ENCODE measurements around the gene AP3D1.

AP3D1 gene

DNA sequence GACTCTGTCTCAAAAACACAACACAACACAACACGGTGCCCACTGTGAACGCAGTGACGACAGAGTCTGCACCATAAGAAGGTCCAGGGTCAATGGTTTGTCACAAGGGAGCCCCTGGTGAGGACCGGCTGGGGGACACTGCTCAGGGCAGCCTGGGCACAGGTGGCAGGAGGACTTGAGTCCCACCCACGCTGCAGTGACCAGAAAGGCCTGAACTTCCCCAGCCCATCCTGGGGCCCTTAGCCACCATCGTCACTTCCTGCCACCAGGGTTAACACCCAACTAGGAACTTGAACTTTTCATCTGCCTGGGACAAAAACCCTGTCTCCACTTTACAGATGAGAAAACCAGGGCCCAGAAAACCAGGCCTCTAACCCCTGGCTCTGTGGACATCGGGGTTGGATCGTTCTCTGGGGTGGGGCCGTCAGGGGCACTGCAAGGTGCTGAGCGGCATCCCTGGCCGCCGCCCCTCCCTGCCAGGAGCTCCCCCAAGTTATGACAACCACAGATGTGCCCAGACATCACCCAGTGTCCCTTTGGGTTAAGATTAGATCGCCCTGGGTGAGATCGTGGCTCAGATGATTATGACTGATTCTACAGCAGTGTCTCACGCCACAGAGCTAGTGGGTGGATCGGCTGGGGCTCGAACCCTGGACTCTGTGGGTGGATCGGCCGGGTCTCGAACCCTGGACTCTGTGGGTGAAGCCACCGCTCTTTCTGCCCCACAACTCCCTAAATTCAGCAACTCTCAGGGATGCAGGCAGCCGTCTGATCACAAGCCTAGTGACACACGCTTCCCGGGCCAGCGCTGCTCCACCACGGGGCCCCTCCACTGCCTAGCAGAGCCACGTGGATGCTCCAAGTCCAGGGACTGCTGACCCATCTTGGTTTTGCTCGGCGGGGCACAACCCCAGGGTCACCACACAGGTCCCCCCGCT lies 69.2 kb downstream of the AP3D1 start:
- no peak for DNase-seq

DNA sequence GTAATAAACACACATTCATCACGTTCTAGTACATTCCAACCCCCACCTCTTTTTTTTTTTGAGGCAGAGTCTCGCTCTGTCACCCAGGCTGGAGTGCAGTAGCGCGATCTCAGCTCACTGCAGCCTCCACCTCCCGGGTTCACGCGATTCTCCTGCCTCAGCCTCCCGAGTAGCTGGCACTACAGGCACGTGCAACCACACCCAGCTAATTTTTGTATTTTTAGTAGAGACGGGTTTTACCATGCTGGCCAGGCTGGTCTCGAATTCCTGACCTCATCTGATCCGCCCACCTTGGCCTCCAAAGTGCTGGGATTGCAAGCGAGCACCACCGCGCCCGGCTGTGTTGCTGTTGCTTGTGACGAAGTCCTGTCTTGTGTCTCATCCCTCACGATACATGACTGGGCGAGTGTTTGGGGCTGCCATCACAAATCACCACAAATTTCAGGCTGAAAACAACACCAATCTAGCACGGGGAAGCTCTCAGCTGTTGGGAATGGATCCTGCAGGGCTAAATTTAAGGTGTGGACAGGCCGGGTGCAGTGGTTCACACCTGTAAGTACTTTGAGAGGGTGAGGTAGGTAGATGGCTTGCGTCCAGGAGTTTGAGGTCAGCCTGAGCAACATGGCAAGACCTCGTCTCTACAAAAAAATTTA lies 70.9 kb downstream of the AP3D1 start:
- DNase-seq: no peak

DNA sequence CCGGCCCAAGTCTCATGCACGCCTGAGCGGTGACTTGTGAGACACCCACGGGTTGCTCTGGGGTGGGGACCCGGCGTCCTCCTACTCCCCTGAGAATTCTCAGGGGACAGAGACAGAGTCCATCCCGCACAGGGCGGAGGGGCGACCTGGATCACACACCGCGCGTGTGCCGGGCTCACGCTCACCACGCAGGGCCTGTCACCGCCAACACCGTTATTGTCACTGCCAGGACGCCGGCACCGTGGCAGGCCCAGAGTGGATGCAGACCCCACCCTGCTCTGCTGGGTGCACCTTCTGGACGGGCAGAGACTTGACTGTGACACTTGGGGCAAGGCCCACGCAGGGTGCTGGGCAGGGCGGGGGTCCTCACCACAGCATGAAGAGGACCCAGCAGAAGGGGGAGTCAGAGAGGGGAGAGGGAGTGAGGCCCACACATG lies 71.5 kb downstream of the AP3D1 start:
- DNase-seq: no peak

GRCh38 chr19:2079076-2079864 lies 72.1 kb downstream of the AP3D1 start:
- no peak for DNase-seq

DNA sequence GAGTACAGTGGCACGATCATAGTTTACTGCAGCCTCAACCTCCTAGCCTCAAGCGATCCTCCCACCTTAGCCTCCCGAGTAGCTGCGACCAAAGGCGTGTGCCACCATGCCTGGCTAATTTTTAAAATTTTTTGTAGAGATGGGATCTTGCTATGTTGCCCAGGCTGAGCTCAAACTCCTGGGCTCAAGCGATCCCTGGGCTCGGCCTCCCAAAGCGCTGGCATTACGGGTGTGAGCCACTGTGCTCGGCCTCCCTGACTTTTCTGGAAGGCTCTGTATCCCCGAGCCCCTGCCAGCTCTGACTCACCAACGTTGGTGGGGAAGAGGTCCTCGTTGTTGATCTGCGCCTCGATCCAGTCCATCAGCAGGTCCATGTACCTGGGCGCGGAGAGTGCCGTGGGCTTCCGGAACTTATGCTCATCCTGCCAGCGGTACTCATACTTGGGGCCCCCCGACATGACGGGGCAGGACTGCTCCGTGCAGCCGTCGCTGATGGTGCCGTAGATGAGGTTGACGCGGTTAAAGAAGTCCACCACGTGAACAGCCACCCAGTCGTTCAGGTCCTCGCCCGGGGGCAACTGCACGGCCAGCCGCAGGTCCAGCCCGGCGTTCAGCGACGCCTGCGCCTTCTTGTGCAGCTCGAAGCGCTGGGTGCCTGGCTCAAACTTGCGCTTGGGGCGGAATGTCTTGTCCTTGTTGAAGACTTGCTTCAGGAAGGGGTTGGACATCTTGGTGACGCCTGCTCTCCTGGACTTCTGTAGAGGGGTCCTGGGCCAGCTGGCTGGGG lies 73.3 kb downstream of the AP3D1 start:
- DNase-seq: no peak

- DNase-seq: no peak
These were observed 74.0 kb downstream of the AP3D1 start for GRCh38 chr19:2077398-2077797.

- DNase-seq: no peak
These were observed 74.8 kb downstream of the AP3D1 start for GRCh38 chr19:2076526-2076944.

DNA sequence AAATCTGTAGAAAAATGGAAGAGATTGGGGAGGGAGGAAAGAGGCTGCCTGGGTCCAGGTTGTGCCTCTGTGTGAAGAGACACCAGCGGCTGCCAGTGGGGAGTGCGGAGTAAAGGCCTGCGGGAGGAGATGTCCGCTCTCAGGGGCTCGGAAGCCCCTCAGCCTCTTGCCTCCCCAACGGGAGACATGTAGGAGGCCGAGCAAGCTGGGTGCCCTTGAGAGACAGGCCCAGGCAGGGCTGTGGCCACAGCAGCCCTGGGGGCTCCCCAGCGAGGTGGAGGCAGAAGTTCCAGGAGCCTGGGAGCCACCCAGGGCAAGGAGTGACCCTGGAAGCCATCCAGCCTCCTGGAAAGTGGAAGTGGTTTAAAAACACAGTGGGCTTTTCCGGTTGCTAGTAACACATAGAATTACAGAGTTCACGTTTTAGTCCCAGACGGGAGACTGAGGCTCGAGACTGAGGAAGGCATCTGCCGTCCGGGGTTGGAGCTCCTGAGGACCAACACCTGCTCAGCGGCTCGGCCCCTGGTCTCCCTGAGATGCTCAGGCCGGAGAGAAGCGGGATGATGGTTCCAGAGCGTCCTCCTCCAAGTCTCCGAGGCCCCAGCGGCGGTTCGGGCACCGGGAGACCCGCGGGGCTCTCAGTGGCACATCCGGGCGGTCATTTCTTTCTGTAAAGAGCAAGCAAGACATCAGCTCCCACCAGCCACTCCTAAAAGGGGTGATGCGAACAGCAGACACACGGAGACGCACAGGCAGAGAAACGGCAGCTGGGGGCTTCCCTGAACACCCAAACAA lies 78.4 kb downstream of the AP3D1 start:
- no peak for DNase-seq

DNA sequence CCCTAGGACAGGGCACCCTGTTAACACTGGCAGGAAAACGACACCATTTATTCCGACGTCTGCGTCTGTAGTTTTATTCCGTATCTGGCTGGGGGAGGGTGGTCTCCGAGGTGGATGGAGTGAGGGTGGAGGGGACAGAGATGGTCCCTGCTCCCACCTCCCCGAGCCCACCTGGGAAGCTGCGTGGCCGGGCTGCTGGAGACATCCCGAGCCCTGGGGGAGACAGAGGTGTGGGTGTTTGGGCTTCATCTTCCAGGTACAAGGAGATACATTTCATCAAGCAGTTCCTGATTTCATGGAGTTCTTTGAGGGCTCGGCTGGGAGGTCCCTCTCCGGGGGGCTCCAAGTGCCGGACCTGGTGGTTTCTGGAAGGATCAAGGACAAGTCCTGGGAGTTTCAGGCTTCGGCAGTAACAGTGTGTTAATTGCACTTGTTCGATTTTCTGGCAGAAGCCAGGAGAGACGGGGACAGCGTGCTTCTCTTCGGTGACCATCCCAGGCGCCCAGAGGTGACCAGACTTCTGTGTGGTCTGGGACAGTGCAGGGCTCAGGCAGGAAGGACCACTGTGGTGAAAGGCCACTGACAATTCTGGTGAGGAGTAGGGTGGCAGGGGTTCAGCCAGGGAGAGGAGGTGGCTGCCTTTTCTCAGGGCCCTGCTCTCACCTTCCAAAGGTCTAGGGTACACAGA lies 80.2 kb downstream of the AP3D1 start:
- DNase-seq: no peak

- DNase-seq: no peak
These were observed 80.9 kb downstream of the AP3D1 start for GRCh38 chr19:2070436-2070827.

GRCh38 chr19:2064788-2065524 lies 86.4 kb downstream of the AP3D1 start:
- DNase-seq: no peak

DNA sequence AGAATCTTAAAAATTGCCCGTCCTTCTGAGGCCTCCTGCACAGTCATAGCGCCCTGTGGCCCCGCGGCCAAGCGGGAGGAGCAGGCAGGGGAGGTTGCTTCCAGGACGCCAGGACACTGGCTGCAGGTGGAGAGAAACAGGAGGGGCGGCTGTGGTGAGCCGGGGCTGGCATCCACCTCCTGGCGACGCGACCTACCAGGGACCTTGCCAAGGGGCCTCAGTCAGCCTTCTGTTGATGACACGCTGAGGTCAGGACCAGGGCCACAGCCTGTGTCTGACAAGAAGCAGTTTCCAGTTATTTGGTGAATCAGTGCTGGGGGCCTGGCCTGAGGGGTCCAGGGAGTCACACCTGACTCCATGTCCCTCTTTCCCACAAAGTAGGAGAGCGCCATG lies 87.0 kb downstream of the AP3D1 start:
- no peak for DNase-seq

DNA sequence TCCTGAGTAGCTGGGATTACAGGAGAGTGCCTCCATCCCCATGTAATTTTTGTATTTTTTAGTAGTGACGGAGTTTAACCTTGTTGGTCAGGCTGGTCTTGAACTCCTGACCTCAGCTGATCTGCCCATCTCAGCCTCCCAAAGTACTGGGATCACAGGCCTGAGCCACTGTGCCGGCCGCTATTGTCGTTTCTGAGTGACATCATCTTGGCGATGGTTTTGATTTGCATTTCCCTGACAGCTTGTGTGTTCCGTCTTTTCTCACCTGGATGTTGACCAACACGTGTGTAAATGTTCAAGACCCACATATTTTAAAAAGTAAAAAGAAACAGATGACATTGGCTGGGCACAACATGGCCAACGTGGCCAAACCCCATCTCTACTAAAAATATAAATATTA lies 87.5 kb downstream of the AP3D1 start:
- DNase-seq: no peak

GRCh38 chr19:2062770-2063169 lies 88.6 kb downstream of the AP3D1 start:
- DNase-seq: no peak

DNA sequence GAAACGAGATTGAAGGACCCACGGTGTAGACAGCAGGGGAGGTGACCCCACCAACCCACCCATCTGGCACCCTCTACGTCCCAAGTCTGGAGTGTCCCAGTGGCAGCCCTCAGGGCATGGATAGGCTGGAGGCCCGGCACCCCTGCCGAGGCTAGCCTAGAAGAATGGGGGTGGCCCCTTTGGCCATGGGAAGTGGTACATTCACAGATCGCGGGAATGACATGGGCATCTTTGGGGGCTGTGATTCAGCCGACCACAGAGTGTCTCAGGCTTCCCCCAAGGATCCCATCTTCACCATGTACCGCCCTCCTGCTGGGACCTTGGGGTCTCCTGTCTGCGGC lies 89.0 kb downstream of the AP3D1 start:
- no peak for DNase-seq

DNA sequence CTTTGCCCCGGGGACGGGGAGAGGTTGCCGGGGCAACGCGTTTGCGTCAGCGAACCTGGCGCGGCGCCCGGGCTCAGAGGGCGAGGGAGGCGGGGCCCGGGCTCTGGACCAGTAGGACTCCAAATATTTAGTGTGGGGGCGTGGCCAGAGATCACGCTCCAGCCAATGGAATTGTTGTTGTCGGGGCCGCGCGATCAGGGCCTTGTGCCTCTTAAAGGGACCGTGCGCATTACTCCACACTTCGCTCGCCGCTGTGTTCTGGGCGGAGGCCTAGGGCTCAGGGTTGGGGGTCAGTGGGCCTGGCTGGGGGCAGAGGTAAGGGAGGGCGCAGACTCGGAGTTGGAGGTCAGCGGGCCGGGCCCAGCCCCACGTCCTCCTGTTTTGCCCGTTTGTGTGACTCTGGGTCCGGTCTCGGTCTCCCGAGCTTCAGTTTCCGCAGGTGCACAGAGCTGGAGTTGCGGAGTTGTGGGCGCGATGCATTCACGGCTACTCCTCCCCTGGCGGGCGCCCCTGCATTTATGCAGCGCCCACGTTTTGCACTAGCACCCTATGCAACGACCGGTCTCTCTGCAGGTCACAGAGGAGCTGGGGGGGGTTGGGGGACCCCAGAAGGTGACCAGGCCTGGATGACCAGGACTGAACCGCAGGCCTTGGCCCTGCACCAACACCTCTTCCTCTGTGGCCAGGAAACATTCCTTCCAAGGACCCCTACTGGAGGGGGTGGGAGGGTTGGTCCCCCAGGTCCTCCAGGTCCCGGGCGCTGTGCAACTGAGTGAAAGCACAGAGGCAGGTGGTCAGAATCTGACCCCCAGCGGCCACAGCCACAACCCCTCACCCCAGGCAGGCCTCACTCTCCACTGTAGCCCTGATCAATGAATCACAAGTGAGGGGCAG lies 89.6 kb downstream of the AP3D1 start:
- DNase-seq: peak; percentile 98 to 100

DNA sequence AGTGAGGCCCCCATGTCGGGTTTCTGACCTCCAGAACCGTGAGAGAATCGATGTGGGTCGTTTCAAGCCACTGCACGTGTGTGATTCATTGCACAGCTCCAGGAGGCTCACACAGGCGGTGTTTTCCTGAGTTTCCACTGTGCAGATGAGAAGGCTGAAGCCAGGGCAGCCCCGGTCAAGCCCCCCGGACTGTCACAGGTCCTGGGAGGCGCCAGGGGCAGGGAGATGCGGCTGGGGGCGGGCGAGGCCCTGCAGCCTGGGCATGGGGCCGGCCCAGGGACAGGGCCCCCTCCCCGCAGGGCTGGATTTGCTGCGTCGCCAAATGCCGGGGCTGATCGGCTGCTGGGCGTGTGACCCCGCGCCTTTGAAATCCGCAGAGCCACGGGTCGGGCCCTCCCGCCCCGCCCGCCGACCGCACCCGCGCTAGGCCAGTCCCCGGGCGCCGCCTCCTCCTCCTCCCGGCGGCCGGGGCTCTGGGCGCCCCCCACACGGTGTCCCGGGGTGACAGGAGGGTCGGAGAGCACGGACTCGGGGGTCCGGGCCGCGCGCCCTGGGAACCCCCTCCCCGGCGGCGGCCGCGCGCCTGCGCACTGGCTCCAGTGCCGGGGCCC lies 90.4 kb downstream of the AP3D1 start:
- DNase-seq: no peak

- DNase-seq: no peak
These were observed 91.8 kb downstream of the AP3D1 start for GRCh38 chr19:2059422-2060201.

Measured in NCI-H187 (cell line).